ENCODE data around the gene KYNU.

DNA sequence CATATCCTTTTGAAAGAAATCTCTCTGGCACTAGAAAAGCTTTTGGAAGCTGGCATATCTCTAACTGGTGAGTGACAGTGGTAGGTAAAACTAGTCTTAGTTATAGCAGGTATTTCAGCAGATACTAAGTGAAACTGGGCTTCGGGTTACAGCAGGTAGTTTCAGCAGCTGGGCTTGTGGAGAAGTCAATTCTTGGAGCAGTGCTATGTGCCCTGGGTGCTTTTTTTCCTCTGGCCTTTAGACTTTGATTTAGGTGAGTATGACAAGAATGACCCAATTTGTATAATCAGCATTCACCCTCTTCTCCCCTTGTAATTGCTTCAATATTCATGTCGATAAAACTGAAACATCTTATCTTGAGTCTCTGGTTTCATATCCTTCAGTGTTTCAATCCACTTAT, 123.1 kb downstream of the KYNU start:
- TF ChIP-seq POLR2A (IDR thresholded peaks at IDR 0.05) = no peak
- TF ChIP-seq, protein P1, sequence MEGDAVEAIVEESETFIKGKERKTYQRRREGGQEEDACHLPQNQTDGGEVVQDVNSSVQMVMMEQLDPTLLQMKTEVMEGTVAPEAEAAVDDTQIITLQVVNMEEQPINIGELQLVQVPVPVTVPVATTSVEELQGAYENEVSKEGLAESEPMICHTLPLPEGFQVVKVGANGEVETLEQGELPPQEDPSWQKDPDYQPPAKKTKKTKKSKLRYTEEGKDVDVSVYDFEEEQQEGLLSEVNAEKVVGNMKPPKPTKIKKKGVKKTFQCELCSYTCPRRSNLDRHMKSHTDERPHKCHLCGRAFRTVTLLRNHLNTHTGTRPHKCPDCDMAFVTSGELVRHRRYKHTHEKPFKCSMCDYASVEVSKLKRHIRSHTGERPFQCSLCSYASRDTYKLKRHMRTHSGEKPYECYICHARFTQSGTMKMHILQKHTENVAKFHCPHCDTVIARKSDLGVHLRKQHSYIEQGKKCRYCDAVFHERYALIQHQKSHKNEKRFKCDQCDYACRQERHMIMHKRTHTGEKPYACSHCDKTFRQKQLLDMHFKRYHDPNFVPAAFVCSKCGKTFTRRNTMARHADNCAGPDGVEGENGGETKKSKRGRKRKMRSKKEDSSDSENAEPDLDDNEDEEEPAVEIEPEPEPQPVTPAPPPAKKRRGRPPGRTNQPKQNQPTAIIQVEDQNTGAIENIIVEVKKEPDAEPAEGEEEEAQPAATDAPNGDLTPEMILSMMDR (IDR thresholded peaks at IDR 0.05) = no peak
